Stimulated activated naive B cell treated with anti-CD40 and anti-IgM and Interleukin-4, amounts not matched to agents 10 μg/mL and 1 μg/mL and 100 μg/mL, for 72 hours (primary cell): ENCODE data around the gene KCNG1.
A peak's percentile ranks its signal among the peaks of the same experiment; 100 is the strongest.
"Not testable (repeated sequence)": the region's sequence is repeated elsewhere in the genome, so short reads cannot be mapped to it uniquely, and the experiment has no call there.

Experiments
- ATAC-seq, 2 donors: fragments of 150-1000 bp; cut with Tn5 transposase; replicated peaks; 2 replicates each; pipeline ENCODE4 v1.10.0; 2021; ENCODE audit warnings: moderate library complexity in 1 of 2
- DNase-seq: peaks from one replicate; pipeline ENCODE4 v3.0.0; 2021
- H3K27ac Mint-ChIP-seq: one replicate; pipeline ENCODE4 v1.8.0; 2022; ENCODE audit warnings: mild to moderate bottlenecking, mixed read lengths
- H3K27me3 Mint-ChIP-seq, 2 donors: one replicate each; pipeline ENCODE4 v1.8.0; 2022; ENCODE audit warnings: mixed read lengths in 2 of 2
- H3K36me3 Mint-ChIP-seq, 2 donors: one replicate each; pipeline ENCODE4 v1.8.0; 2022; ENCODE audit warnings: mixed read lengths in 2 of 2, mild to moderate bottlenecking in 1 of 2
- H3K4me1 Mint-ChIP-seq, 2 donors: one replicate each; pipeline ENCODE4 v1.8.0; 2022; ENCODE audit warnings: mixed read lengths in 2 of 2, mild to moderate bottlenecking in 1 of 2
- H3K4me3 Mint-ChIP-seq, 2 donors: one replicate each; pipeline ENCODE4 v1.8.0; 2022; ENCODE audit warnings: mild to moderate bottlenecking in 2 of 2, mixed read lengths in 2 of 2, moderate library complexity in 1 of 2
- H3K9me3 Mint-ChIP-seq, 2 donors: one replicate each; pipeline ENCODE4 v1.8.0; 2022; ENCODE audit warnings: mixed read lengths in 2 of 2, mild to moderate bottlenecking in 1 of 2

KCNG1 gene

GRCh38 chr20:51045492-51045891, 22.6 kb upstream of the KCNG1 start:
- not testable (repeated sequence) for H3K9me3 Mint-ChIP-seq, H3K27ac Mint-ChIP-seq, H3K36me3 Mint-ChIP-seq, H3K4me1 Mint-ChIP-seq, DNase-seq, ATAC-seq, H3K4me3 Mint-ChIP-seq
- H3K27me3 Mint-ChIP-seq = peaks cover 0 to 12% of the 10 kb centered on the region in 2 donors

- no peak overlapping the region for H3K27ac Mint-ChIP-seq
- H3K36me3 Mint-ChIP-seq = no peaks in the 10 kb centered on the region
- ATAC-seq = no peak
- no peak overlapping the region for H3K4me3 Mint-ChIP-seq
- H3K27me3 Mint-ChIP-seq = peaks cover 0 to 5% of the 10 kb centered on the region in 2 donors
- no peak for DNase-seq
- peaks cover 0 to 8% of the 10 kb centered on the region in 2 donors for H3K9me3 Mint-ChIP-seq
- H3K4me1 Mint-ChIP-seq = no peaks in the 10 kb centered on the region
These were observed 21.9 kb upstream of the KCNG1 start for GRCh38 chr20:51044796-51045195.

GRCh38 chr20:51043811-51044210, 20.9 kb upstream of the KCNG1 start:
- Mint-ChIP-seq H3K27me3 (no peaks in the 10 kb centered on the region), H3K36me3 (no peaks in the 10 kb centered on the region), H3K4me1 (no peaks in the 10 kb centered on the region), H3K4me3 (no peak overlapping the region), H3K27ac (no peak overlapping the region), H3K9me3 (peaks cover 0 to 5% of the 10 kb centered on the region in 2 donors)
- ATAC-seq (peak; percentile 19 to 52), DNase-seq (no peak)

- Mint-ChIP-seq H3K27me3 (no peaks in the 10 kb centered on the region), H3K27ac (no peak overlapping the region), H3K4me3 (no peak overlapping the region), H3K36me3 (no peaks in the 10 kb centered on the region), H3K4me1 (no peaks in the 10 kb centered on the region), H3K9me3 (peaks cover 0 to 5% of the 10 kb centered on the region in 2 donors)
- ATAC-seq (no peak), DNase-seq (no peak)
These were observed 19.8 kb upstream of the KCNG1 start for GRCh38 chr20:51042657-51043247.

GRCh38 chr20:51042064-51042463, 19.2 kb upstream of the KCNG1 start:
- DNase-seq = no peak
- H3K27ac Mint-ChIP-seq = no peak overlapping the region
- ATAC-seq = no peak
- no peaks in the 10 kb centered on the region for H3K4me1 Mint-ChIP-seq
- no peaks in the 10 kb centered on the region for H3K36me3 Mint-ChIP-seq
- no peak overlapping the region for H3K4me3 Mint-ChIP-seq
- H3K27me3 Mint-ChIP-seq = no peaks in the 10 kb centered on the region
- H3K9me3 Mint-ChIP-seq = peaks cover 0 to 5% of the 10 kb centered on the region in 2 donors

- Mint-ChIP-seq H3K4me1 (peaks cover 25 to 41% of the 10 kb centered on the region in 2 donors), H3K9me3 (peaks cover 0 to 1% of the 10 kb centered on the region in 2 donors), H3K27ac (no peak overlapping the region), H3K27me3 (peaks cover 4 to 6% of the 10 kb centered on the region in 2 donors), H3K36me3 (peaks cover 0 to 3% of the 10 kb centered on the region in 2 donors), H3K4me3 (no peak overlapping the region)
- no peak for ATAC-seq
- DNase-seq = no peak
These were observed 14.7 kb upstream of the KCNG1 start for GRCh38 chr20:51037532-51038115.

- DNase-seq = no peak
- no peak for ATAC-seq
These were observed 14.1 kb upstream of the KCNG1 start for GRCh38 chr20:51036827-51037531.

GRCh38 chr20:51036226-51036625, 13.3 kb upstream of the KCNG1 start:
- ATAC-seq = no peak
- no peak overlapping the region for H3K4me3 Mint-ChIP-seq
- DNase-seq = no peak
- H3K9me3 Mint-ChIP-seq = peaks cover 7 to 10% of the 10 kb centered on the region in 2 donors
- H3K36me3 Mint-ChIP-seq = peaks cover 0 to 3% of the 10 kb centered on the region in 2 donors
- H3K27ac Mint-ChIP-seq = no peak overlapping the region
- peaks cover 28 to 46% of the 10 kb centered on the region in 2 donors for H3K4me1 Mint-ChIP-seq
- peaks cover 18 to 20% of the 10 kb centered on the region in 2 donors for H3K27me3 Mint-ChIP-seq

More at GRCh38 chr20:51036827-51037531, 14.1 kb upstream of the KCNG1 start:
- Mint-ChIP-seq H3K27ac (peak overlapping the region; percentile 43), H3K9me3 (peaks cover 2 to 5% of the 10 kb centered on the region in 2 donors), H3K36me3 (peaks cover 0 to 3% of the 10 kb centered on the region in 2 donors), H3K27me3 (peaks cover 11 to 13% of the 10 kb centered on the region in 2 donors), H3K4me3 (no peak overlapping the region), H3K4me1 (peaks cover 25 to 46% of the 10 kb centered on the region in 2 donors)

GRCh38 chr20:51034988-51035656, 12.2 kb upstream of the KCNG1 start:
- peaks cover 28 to 46% of the 10 kb centered on the region in 2 donors for H3K4me1 Mint-ChIP-seq
- H3K27ac Mint-ChIP-seq = peak overlapping the region; percentile 88
- DNase-seq (no peak), ATAC-seq (peak; percentile 54 to 61)
- H3K4me3 Mint-ChIP-seq = peak overlapping the region; percentile 64 to 74
- peaks cover 0 to 3% of the 10 kb centered on the region in 2 donors for H3K36me3 Mint-ChIP-seq
- H3K27me3 Mint-ChIP-seq = peaks cover 29 to 31% of the 10 kb centered on the region in 2 donors
- peaks cover 7 to 10% of the 10 kb centered on the region in 2 donors for H3K9me3 Mint-ChIP-seq

GRCh38 chr20:51034476-51034875, 11.6 kb upstream of the KCNG1 start:
- DNase-seq (no peak), ATAC-seq (no peak)
- H3K9me3 Mint-ChIP-seq = peaks cover 7 to 10% of the 10 kb centered on the region in 2 donors
- H3K4me3 Mint-ChIP-seq = peak overlapping the region; percentile 23 to 39
- H3K36me3 Mint-ChIP-seq = peaks cover 0 to 3% of the 10 kb centered on the region in 2 donors
- peak overlapping the region; percentile 88 for H3K27ac Mint-ChIP-seq
- H3K4me1 Mint-ChIP-seq = peaks cover 31 to 50% of the 10 kb centered on the region in 2 donors
- peaks cover 31 to 32% of the 10 kb centered on the region in 2 donors for H3K27me3 Mint-ChIP-seq

GRCh38 chr20:51029963-51030920, 7.3 kb upstream of the KCNG1 start:
- Mint-ChIP-seq H3K9me3 (peaks cover 5 to 10% of the 10 kb centered on the region in 2 donors), H3K27me3 (peaks cover 51 to 66% of the 10 kb centered on the region in 2 donors), H3K4me3 (no peak overlapping the region), H3K36me3 (no peaks in the 10 kb centered on the region), H3K4me1 (peaks cover 21 to 35% of the 10 kb centered on the region in 2 donors), H3K27ac (no peak overlapping the region)
- ATAC-seq (no peak), DNase-seq (no peak)

GRCh38 chr20:51029556-51029955, 6.6 kb upstream of the KCNG1 start:
- peaks cover 18 to 30% of the 10 kb centered on the region in 2 donors for H3K4me1 Mint-ChIP-seq
- peaks cover 55 to 73% of the 10 kb centered on the region in 2 donors for H3K27me3 Mint-ChIP-seq
- peaks cover 5 to 10% of the 10 kb centered on the region in 2 donors for H3K9me3 Mint-ChIP-seq
- no peak for DNase-seq
- no peak overlapping the region for H3K4me3 Mint-ChIP-seq
- ATAC-seq = peak; percentile 62 to 70
- no peak overlapping the region for H3K27ac Mint-ChIP-seq
- no peaks in the 10 kb centered on the region for H3K36me3 Mint-ChIP-seq

GRCh38 chr20:51028616-51029212, 5.8 kb upstream of the KCNG1 start:
- DNase-seq = no peak
- Mint-ChIP-seq H3K27me3 (peaks cover 64 to 81% of the 10 kb centered on the region in 2 donors), H3K9me3 (peaks cover 5 to 10% of the 10 kb centered on the region in 2 donors), H3K36me3 (no peaks in the 10 kb centered on the region), H3K27ac (no peak overlapping the region), H3K4me3 (no peak overlapping the region), H3K4me1 (peaks cover 19 to 32% of the 10 kb centered on the region in 2 donors)
- no peak for ATAC-seq
